Heart left ventricle (tissue), 13 donors: Measurements from ENCODE around the gene HIBADH.

Experiments used
- POLR2A ChIP-seq, 2 donors: fragments of 450-650 bp; IDR thresholded peaks; one replicate each; pipeline ENCODE4 v1.6.1; 2017; ENCODE audit warnings: antibody characterized with exemption in 2 of 2, mild to moderate bottlenecking in 2 of 2, moderate library complexity in 2 of 2
- TF ChIP-seq, protein P1 (sequence below), 12 donors: fragments of 200-600 bp; sonication (generic) in 4 of 12; IDR thresholded peaks; one replicate each; pipeline versions ENCODE4 v1.5.0 to v1.8.0; 2018 to 2022; ENCODE audit warnings: antibody characterized with exemption in 12 of 12, mild to moderate bottlenecking in 5 of 12
- donor health status: ischemic (EF 13 %, LVEDD 7.1; RV severe dilation, severe dysfunction).
- donor health status: DM: no; HTN: yes; CAD: no.
- donor health status: DM: no; HTN: no; CAD: no.
- donor health status: ischemic (EF 25% LVEDD 6.9; RV normal size, moderate dysfunction).
- donor health status: ischemic (EF 25% LVEDD 5.7; RV mildly dilated, moderate dysfunction).
- donor health status: ischemic (EF 35%, LVEDD 5.7; RV mildly dilated, moderate dysfunction).
- donor health status: nonischemic (EF 11% LVEDD 7.7; RV severe dilation, severe dysfunction).
- donor health status: DM: yes; HTN: yes; CAD: no.
- donor health status: PGD.
- donor health status: ischemic (EF 29% LVEDD 5.4; RV normal size, mild dysfunction).
- donor health status: nonischemic (EF 23%, LVEDD 6.1; RV moderate dilation, normal function).

DNA sequence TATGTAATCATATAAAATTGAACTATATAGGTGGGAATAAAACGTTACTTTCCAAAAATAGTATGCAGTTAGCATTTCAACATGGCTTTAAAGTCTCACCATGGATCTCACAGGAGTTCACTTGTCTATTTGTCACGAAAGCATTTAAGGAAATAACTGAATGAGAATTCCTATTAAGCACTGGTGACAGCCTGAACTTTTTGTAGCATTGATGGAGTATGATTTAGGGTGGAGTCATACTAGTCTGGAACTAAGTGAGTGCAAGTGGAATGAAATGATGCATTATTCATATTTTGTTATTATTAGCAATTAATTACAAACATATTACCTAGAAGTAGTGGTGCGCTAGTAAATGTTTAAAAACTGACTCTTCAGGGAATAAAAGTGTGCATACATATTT, 26.0 kb upstream of the HIBADH start:
- TF ChIP-seq POLR2A (IDR thresholded peaks at IDR 0.05), result no peak
- TF ChIP-seq, protein P1, sequence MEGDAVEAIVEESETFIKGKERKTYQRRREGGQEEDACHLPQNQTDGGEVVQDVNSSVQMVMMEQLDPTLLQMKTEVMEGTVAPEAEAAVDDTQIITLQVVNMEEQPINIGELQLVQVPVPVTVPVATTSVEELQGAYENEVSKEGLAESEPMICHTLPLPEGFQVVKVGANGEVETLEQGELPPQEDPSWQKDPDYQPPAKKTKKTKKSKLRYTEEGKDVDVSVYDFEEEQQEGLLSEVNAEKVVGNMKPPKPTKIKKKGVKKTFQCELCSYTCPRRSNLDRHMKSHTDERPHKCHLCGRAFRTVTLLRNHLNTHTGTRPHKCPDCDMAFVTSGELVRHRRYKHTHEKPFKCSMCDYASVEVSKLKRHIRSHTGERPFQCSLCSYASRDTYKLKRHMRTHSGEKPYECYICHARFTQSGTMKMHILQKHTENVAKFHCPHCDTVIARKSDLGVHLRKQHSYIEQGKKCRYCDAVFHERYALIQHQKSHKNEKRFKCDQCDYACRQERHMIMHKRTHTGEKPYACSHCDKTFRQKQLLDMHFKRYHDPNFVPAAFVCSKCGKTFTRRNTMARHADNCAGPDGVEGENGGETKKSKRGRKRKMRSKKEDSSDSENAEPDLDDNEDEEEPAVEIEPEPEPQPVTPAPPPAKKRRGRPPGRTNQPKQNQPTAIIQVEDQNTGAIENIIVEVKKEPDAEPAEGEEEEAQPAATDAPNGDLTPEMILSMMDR (IDR thresholded peaks at IDR 0.05), result no peak
